Nephron (organoid): ENCODE measurements around the gene OR51E2.

ENCODE experiments used
- H3K27ac Mint-ChIP-seq, 3 experiments: 2 replicates each; pipeline ENCODE4 v1.8.0; 2020; ENCODE audit warnings: mixed read lengths in 3 of 3, mild to moderate bottlenecking in 2 of 3, moderate library complexity in 1 of 3
- H3K27me3 Mint-ChIP-seq: 2 replicates; pipeline ENCODE4 v1.8.0; 2021; ENCODE audit warnings: low read depth, mild to moderate bottlenecking, moderate library complexity, mixed read lengths
- H3K36me3 Mint-ChIP-seq: 2 replicates; pipeline ENCODE4 v1.8.0; 2020; ENCODE audit warnings: low read depth, mixed read lengths
- H3K4me1 Mint-ChIP-seq: 2 replicates; pipeline ENCODE4 v1.8.0; 2020; ENCODE audit warnings: mixed read lengths
- H3K4me3 Mint-ChIP-seq, 3 experiments: 2 replicates each; pipeline ENCODE4 v1.8.0; 2020; ENCODE audit warnings: mild to moderate bottlenecking in 3 of 3, mixed read lengths in 3 of 3, moderate library complexity in 2 of 3
- H3K9me3 Mint-ChIP-seq: 2 replicates; pipeline ENCODE4 v1.8.0; 2020; ENCODE audit warnings: mixed read lengths
- CTCF ChIP-seq, 3 experiments: fragments of 200-600 bp; sonication (generic); IDR thresholded peaks; one replicate each; pipeline ENCODE4 v1.5.0; 2021; ENCODE audit warnings: antibody characterized with exemption in 3 of 3; ENCODE audit not compliant: unreplicated experiment in 3 of 3

OR51E2 gene

GRCh38 chr11:4704790-4705334 is 7.2 kb upstream of the OR51E2 start:
- TF ChIP-seq CTCF (IDR thresholded peaks at IDR 0.05; ENCODE audit: unreplicated experiment in 3 of 3) = no peak
- Mint-ChIP-seq H3K9me3 (no peaks in the 10 kb centered on the region), H3K27me3 (no peaks in the 10 kb centered on the region), H3K27ac (peak overlapping the region; percentile 79 to 92 (median 79)), H3K36me3 (no peaks in the 10 kb centered on the region), H3K4me1 (peaks cover 37% of the 10 kb centered on the region), H3K4me3 (peak overlapping the region in 1 of 3 experiments; percentile 9)

- Mint-ChIP-seq H3K9me3 (no peaks in the 10 kb centered on the region), H3K27ac (peak within 1 kb of the TSS; percentile 79 to 92 (median 79)), H3K36me3 (no peaks in the 10 kb centered on the region), H3K27me3 (no peaks in the 10 kb centered on the region), H3K4me1 (peaks cover 37% of the 10 kb centered on the region), H3K4me3 (peak within 1 kb of the TSS in 2 of 3 experiments; percentile 12 to 13)
- TF ChIP-seq CTCF (IDR thresholded peaks at IDR 0.05; ENCODE audit: unreplicated experiment in 3 of 3) = no peak
These were observed 6.6 kb upstream of the OR51E2 start, which contains the start of gene MMP26 for GRCh38 chr11:4704054-4704789. Gene MMP26, plus strand, starts transcription at chr11:4704784.

DNA sequence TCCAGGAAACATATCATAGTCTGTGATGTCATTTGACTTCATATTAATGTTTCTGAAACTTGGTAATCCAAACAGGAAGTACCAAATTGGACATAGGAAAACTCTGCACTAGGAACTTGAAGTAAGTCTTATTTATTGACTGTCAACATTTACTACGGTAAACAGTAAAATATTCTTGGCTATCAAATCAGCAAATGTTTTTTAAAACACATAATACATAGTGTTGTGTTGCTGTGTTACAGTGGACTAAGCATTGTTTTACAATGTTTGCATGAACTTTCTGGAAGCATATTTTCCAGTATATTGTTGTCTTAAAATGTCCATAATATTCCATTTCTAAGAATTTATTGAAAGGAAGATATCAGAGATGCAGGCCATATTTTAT is 2.8 kb upstream of the OR51E2 start:
- Mint-ChIP-seq H3K27me3 (no peaks in the 10 kb centered on the region), H3K4me3 (no peak overlapping the region), H3K4me1 (peaks cover 31% of the 10 kb centered on the region), H3K36me3 (no peaks in the 10 kb centered on the region), H3K9me3 (no peaks in the 10 kb centered on the region), H3K27ac (no peak overlapping the region)
- TF ChIP-seq CTCF (IDR thresholded peaks at IDR 0.05; ENCODE audit: unreplicated experiment in 3 of 3) = no peak

DNA sequence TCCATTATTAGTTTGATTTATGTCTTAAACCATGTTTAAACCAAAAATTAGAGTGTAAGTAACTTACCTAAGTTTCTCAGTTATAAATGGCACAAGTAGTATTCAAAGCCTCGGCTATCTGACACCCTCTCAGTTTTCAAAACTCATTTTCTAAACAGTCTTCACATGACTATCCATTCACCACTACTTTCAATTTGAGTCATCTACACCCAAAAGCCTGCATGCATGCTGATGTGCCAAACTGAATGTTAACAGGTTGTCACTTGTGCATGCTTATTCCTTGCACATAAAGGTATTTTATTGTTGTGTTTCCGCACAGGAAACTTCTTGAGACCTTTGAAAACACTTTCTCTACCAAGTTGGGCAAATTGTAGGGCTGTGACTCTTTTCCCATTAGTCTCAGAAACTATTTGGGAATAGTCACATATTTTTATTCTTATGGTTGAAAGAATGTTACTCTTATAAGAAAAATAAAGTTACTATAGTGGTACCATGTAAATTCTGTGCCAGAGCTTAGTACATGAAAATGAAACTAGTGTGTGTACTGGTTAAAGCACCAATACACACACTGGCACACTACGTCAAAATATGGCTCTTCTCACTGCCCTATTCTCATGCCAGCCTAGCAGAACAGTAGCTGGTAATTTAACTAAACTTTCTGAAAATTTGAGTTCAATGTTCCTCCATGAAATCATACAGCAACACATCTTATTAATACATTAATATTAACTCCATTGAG is 2.2 kb upstream of the OR51E2 start:
- no peak for TF ChIP-seq CTCF (IDR thresholded peaks at IDR 0.05; ENCODE audit: unreplicated experiment in 3 of 3)
- H3K4me3 Mint-ChIP-seq = no peak overlapping the region
- H3K4me1 Mint-ChIP-seq = peaks cover 26% of the 10 kb centered on the region
- H3K36me3 Mint-ChIP-seq = no peaks in the 10 kb centered on the region
- H3K27me3 Mint-ChIP-seq = no peaks in the 10 kb centered on the region
- H3K27ac Mint-ChIP-seq = no peak overlapping the region
- H3K9me3 Mint-ChIP-seq = no peaks in the 10 kb centered on the region

GRCh38 chr11:4695442-4695841 is 2.2 kb downstream of the OR51E2 start:
- Mint-ChIP-seq H3K27me3 (no peaks in the 10 kb centered on the region), H3K4me1 (no peaks in the 10 kb centered on the region), H3K9me3 (no peaks in the 10 kb centered on the region), H3K4me3 (no peak overlapping the region), H3K27ac (no peak overlapping the region), H3K36me3 (no peaks in the 10 kb centered on the region)
- no peak for TF ChIP-seq CTCF (IDR thresholded peaks at IDR 0.05; ENCODE audit: unreplicated experiment in 3 of 3)
